Neural cell (in vitro differentiated cells): ENCODE measurements around the gene DUSP22. TPM values are rescaled to one million over a fixed set of nuclear protein-coding genes. Genes with fewer than 3 reads are reported as not detected.

Experiments used
- H2AFZ ChIP-seq: fragments of 200-600, 300-800 bp; sonication (generic), shearing (Covaris generic); 2 replicates; pipeline ENCODE4 v1.6.0; 2014; ENCODE audit warnings: low read depth, mild to moderate bottlenecking, antibody characterized with exemption, low read length, moderate library complexity
- H3F3A ChIP-seq: fragments of 200-600 bp; shearing (Covaris generic); 2 replicates; pipeline ENCODE4 v1.6.1; 2016; ENCODE audit warnings: mild to moderate bottlenecking, moderate library complexity, mixed read lengths, antibody characterized with exemption, low read length; ENCODE audit not compliant: insufficient read depth, poor library complexity, severe bottlenecking
- H3K27ac ChIP-seq: fragments of 200-600, 300-800 bp; sonication (generic), shearing (Covaris generic); 2 replicates; pipeline ENCODE4 v1.5.1; 2014; ENCODE audit warnings: mild to moderate bottlenecking, low read length, moderate library complexity
- H3K27me3 ChIP-seq: fragments of 300-800, 200-600 bp; sonication (generic), shearing (Covaris generic); 2 replicates; pipeline ENCODE4 v1.6.0; 2014; ENCODE audit warnings: mild to moderate bottlenecking, low read depth, low read length, moderate library complexity; ENCODE audit not compliant: insufficient read depth
- H3K36me3 ChIP-seq: fragments of 300-800, 200-600 bp; sonication (generic), shearing (Covaris generic); 2 replicates; pipeline ENCODE4 v1.5.1; 2014; ENCODE audit warnings: mild to moderate bottlenecking, antibody characterized with exemption, low read length, moderate library complexity; ENCODE audit not compliant: insufficient read depth
- H3K4me2 ChIP-seq: fragments of 300-800, 200-600 bp; sonication (generic), shearing (Covaris generic); 2 replicates; pipeline ENCODE4 v1.6.0; 2014; ENCODE audit warnings: mild to moderate bottlenecking, low read length
- H3K4me3 ChIP-seq: fragments of 300-800, 200-600 bp; sonication (generic), shearing (Covaris generic); 2 replicates; pipeline ENCODE4 v1.5.1; 2014; ENCODE audit warnings: mild to moderate bottlenecking, low read length, moderate library complexity
- H3K79me2 ChIP-seq: fragments of 200-600 bp; shearing (Covaris generic); replicated peaks from 2 replicates; pipeline ENCODE4 v1.6.0; 2014; ENCODE audit warnings: mild to moderate bottlenecking, low read length, moderate library complexity; ENCODE audit not compliant: insufficient read depth
- H3K9ac ChIP-seq: fragments of 300-800, 200-600 bp; sonication (generic), shearing (Covaris generic); 2 replicates; pipeline ENCODE4 v1.6.1; 2016; ENCODE audit warnings: mild to moderate bottlenecking, low read length, mixed read lengths
- H3K9me2 ChIP-seq: fragments of 200-600 bp; shearing (Covaris generic); 2 replicates; pipeline ENCODE4 v1.6.1; 2016; ENCODE audit warnings: mild to moderate bottlenecking, low read length, mixed read lengths; ENCODE audit not compliant: insufficient read depth
- H3K9me3 ChIP-seq: fragments of 200-600, 300-800 bp; sonication (generic), shearing (Covaris generic); 2 replicates; pipeline ENCODE4 v1.6.1; 2016; ENCODE audit warnings: mild to moderate bottlenecking, mixed run types, low read length, moderate library complexity, mixed read lengths
- H4K20me1 ChIP-seq: fragments of 200-600 bp; shearing (Covaris generic); 2 replicates; pipeline ENCODE4 v1.6.1; 2016; ENCODE audit warnings: mild to moderate bottlenecking, mixed run types; ENCODE audit not compliant: insufficient read depth
- EP300 ChIP-seq: fragments of 450-650 bp; conservative IDR thresholded peaks from 2 replicates; pipeline ENCODE4 v1.6.1; 2014; ENCODE audit warnings: antibody characterized with exemption, mild to moderate bottlenecking, moderate library complexity; ENCODE audit not compliant: poor library complexity, severe bottlenecking
- EZH2 ChIP-seq: fragments of 200-600, 300-800 bp; shearing (Covaris generic), sonication (generic); IDR thresholded peaks from 2 replicates; pipeline ENCODE4 v1.6.1; 2014; ENCODE audit warnings: antibody characterized with exemption, low read length, borderline replicate concordance, mild to moderate bottlenecking; ENCODE audit not compliant: insufficient read depth, poor library complexity, severe bottlenecking
- MXI1 ChIP-seq: fragments of 450-650 bp; conservative IDR thresholded peaks from 2 replicates; pipeline ENCODE4 v1.6.1; 2014; ENCODE audit warnings: antibody characterized with exemption, mild to moderate bottlenecking; ENCODE audit not compliant: poor library complexity, severe bottlenecking
- POLR2AphosphoS5 ChIP-seq: IDR thresholded peaks from 2 replicates; pipeline ENCODE4 v1.6.1; 2012
- SMC3 ChIP-seq: fragments of 450-650 bp; conservative IDR thresholded peaks from 2 replicates; pipeline ENCODE4 v1.6.1; 2014; ENCODE audit warnings: antibody characterized with exemption, mild to moderate bottlenecking, moderate library complexity; ENCODE audit not compliant: poor library complexity
- TAF1 ChIP-seq: IDR thresholded peaks from 2 replicates; pipeline ENCODE4 v1.6.1; 2012; ENCODE audit warnings: low read depth
- polyA plus RNA-seq: library from polyadenylated mRNA; depleted of rRNA; stranded (reverse); fragments of >200 nt; gene quantifications from 2 replicates; pipeline ENCODE4 v1.2.3, GENCODE V29; 2014
- TF ChIP-seq, protein P1 (sequence below): IDR thresholded peaks from 2 replicates; pipeline ENCODE4 v1.6.1; 2012; ENCODE audit warnings: borderline replicate concordance

The DUSP22 gene
- polyA plus RNA-seq, 1 donor from 2014 or later = 24.9 TPM

- TF ChIP-seq MXI1 = no peak
- no peak for TF ChIP-seq EP300
- no peak for TF ChIP-seq TAF1
Measured at GRCh38 chr6:378958-379409, 86.7 kb downstream of the DUSP22 start (continued).

- Histone ChIP-seq H3K9ac (no peak overlapping the region), H3K9me2 (no peaks in the 10 kb centered on the region), H3K27me3 (no peaks in the 10 kb centered on the region), H2AFZ (no peak overlapping the region), H3K36me3 (no peaks in the 10 kb centered on the region), H3K9me3 (no peaks in the 10 kb centered on the region), H3K4me3 (no peak overlapping the region), H3K27ac (no peak overlapping the region), H3K4me2 (no peak overlapping the region), H3F3A (no peaks in the 10 kb centered on the region), H4K20me1 (no peaks in the 10 kb centered on the region), H3K79me2 (no peaks in the 10 kb centered on the region)
- no peak for TF ChIP-seq POLR2AphosphoS5
Measured at GRCh38 chr6:379410-380181, 87.3 kb downstream of the DUSP22 start.

DNA sequence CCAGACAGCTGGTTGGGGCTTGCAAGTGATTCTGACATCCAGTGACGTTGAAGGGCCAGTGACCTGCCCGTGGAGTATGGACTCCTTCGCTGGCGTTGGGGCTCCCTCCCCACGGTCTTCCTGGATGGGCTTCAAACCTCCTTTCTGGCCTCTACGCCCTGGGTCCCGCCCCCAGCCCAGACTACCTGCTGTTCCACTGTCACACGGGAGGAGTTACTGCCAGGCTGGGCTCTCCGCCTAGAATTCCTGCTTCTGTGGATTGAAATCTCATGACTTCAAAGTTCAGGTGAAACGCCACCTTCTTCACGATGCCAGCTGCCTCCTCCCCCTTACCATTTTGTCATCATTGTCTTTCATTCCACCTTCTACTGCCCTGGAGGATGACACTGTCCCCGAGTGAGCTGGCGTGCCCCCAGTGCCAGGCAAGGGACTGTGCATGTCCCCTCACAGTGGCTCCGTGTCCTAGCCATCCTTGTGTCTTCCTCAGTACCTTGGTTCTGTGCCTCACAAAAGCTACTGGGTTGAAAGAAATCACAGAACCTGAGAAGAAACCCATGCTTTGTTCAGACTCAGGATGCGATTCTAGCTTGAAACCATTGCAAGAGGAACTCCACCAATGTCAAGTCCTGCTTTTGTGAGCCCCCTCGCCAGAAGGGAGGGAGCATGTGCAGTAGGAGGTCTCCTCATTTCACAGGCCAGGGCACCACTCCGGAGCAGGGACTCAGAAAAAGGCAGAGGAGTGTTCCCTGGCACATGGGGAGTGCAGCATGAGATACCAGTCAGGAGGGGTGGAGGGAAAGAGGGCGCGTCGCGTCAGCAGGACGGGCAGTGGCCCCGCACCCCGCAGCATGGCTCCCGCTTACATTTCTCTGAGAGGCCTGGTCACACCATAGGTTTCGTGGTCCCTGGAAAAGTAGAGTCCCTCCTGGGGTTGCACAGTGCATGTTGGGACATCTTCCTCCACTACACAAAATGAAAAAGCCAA is 88.2 kb downstream of the DUSP22 start:
- H3F3A ChIP-seq = no peaks in the 10 kb centered on the region
- H4K20me1 ChIP-seq = no peaks in the 10 kb centered on the region
- no peak overlapping the region for H3K4me2 ChIP-seq
- H3K9me3 ChIP-seq = no peaks in the 10 kb centered on the region
- H2AFZ ChIP-seq = no peak overlapping the region
- no peak overlapping the region for H3K4me3 ChIP-seq
- no peaks in the 10 kb centered on the region for H3K36me3 ChIP-seq
- no peaks in the 10 kb centered on the region for H3K9me2 ChIP-seq
- H3K9ac ChIP-seq = no peak overlapping the region
- H3K27ac ChIP-seq = no peak overlapping the region
- TF ChIP-seq MXI1 (no peak), POLR2AphosphoS5 (no peak), EZH2 (no peak), EP300 (no peak), SMC3 (no peak)
- TF ChIP-seq, protein P1, sequence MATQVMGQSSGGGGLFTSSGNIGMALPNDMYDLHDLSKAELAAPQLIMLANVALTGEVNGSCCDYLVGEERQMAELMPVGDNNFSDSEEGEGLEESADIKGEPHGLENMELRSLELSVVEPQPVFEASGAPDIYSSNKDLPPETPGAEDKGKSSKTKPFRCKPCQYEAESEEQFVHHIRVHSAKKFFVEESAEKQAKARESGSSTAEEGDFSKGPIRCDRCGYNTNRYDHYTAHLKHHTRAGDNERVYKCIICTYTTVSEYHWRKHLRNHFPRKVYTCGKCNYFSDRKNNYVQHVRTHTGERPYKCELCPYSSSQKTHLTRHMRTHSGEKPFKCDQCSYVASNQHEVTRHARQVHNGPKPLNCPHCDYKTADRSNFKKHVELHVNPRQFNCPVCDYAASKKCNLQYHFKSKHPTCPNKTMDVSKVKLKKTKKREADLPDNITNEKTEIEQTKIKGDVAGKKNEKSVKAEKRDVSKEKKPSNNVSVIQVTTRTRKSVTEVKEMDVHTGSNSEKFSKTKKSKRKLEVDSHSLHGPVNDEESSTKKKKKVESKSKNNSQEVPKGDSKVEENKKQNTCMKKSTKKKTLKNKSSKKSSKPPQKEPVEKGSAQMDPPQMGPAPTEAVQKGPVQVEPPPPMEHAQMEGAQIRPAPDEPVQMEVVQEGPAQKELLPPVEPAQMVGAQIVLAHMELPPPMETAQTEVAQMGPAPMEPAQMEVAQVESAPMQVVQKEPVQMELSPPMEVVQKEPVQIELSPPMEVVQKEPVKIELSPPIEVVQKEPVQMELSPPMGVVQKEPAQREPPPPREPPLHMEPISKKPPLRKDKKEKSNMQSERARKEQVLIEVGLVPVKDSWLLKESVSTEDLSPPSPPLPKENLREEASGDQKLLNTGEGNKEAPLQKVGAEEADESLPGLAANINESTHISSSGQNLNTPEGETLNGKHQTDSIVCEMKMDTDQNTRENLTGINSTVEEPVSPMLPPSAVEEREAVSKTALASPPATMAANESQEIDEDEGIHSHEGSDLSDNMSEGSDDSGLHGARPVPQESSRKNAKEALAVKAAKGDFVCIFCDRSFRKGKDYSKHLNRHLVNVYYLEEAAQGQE = no peak
- no peaks in the 10 kb centered on the region for H3K79me2 ChIP-seq
- no peaks in the 10 kb centered on the region for H3K27me3 ChIP-seq
